OCI-LY3 (cell line): ENCODE results near the gene SH3GL2.

Source experiments
- EZH2phosphoT487 ChIP-seq: fragments of 200-600 bp; shearing (Covaris generic); IDR thresholded peaks from 2 replicates; pipeline ENCODE4 v1.6.1; 2018; ENCODE audit warnings: antibody characterized with exemption, mixed run types, low read depth
- TF ChIP-seq, protein P1 (sequence below): fragments of 200-600, 300-600 bp; sonication (generic); IDR thresholded peaks from 2 replicates; pipeline ENCODE4 v1.5.1; 2014; ENCODE audit warnings: antibody characterized with exemption, low read length, low read depth

DNA sequence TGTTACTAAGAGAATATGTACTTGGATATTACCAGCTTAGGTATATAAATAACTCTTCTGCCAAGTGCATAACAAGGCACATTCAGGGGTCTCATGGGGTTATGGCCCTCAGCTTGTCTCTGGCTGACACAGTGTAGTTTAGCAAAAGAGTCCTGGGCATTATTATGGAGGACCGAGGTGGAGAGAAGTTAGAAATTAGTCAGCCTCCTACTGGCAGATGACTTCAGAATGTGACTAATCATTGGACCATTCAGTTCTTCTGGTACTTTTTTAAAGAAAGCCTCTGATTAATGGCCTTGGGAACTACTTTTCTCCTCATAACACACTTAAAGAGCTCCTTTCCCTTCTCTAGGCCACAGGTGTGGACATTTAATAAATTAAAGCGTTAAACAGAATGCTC lies 178.9 kb downstream of the SH3GL2 start:
- TF ChIP-seq, protein P1, sequence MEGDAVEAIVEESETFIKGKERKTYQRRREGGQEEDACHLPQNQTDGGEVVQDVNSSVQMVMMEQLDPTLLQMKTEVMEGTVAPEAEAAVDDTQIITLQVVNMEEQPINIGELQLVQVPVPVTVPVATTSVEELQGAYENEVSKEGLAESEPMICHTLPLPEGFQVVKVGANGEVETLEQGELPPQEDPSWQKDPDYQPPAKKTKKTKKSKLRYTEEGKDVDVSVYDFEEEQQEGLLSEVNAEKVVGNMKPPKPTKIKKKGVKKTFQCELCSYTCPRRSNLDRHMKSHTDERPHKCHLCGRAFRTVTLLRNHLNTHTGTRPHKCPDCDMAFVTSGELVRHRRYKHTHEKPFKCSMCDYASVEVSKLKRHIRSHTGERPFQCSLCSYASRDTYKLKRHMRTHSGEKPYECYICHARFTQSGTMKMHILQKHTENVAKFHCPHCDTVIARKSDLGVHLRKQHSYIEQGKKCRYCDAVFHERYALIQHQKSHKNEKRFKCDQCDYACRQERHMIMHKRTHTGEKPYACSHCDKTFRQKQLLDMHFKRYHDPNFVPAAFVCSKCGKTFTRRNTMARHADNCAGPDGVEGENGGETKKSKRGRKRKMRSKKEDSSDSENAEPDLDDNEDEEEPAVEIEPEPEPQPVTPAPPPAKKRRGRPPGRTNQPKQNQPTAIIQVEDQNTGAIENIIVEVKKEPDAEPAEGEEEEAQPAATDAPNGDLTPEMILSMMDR, result no peak
- no peak for TF ChIP-seq EZH2phosphoT487
